Liver (tissue), 3 donors: Measurements from ENCODE around the gene CELF2.

Experiments used
- CTCF ChIP-seq: fragments of 150-350 bp; IDR thresholded peaks from 2 replicates; pipeline ENCODE4 v1.5.1; 2017; ENCODE audit warnings: improper control_type of control experiment, low read depth, low read length; ENCODE audit not compliant: missing input control
- FOXA2 ChIP-seq: IDR thresholded peaks from 2 replicates; pipeline ENCODE4 v1.6.1; 2016; ENCODE audit warnings: antibody characterized with exemption
- MAX ChIP-seq: IDR thresholded peaks from 2 replicates; pipeline ENCODE4 v1.6.1; 2016; ENCODE audit warnings: antibody characterized with exemption
- REST ChIP-seq: IDR thresholded peaks from 2 replicates; pipeline ENCODE4 v1.6.1; 2016; ENCODE audit warnings: antibody characterized with exemption, mild to moderate bottlenecking
- RXRA ChIP-seq, 2 donors: IDR thresholded peaks; 2 replicates each; pipeline ENCODE4 v1.6.1; 2017 to 2018; ENCODE audit warnings: antibody characterized with exemption in 2 of 2, mild to moderate bottlenecking in 1 of 2
- YY1 ChIP-seq: IDR thresholded peaks from 2 replicates; pipeline ENCODE4 v1.6.1; 2016; ENCODE audit warnings: antibody characterized with exemption, mild to moderate bottlenecking
- ZBTB33 ChIP-seq: IDR thresholded peaks from 2 replicates; pipeline ENCODE4 v1.6.1; 2016; ENCODE audit warnings: antibody characterized with exemption
- donor health status: healthy.
- donor health status: healthy.

GRCh38 chr10:11150879-11151415, 133.3 kb downstream of the CELF2 start:
- TF ChIP-seq FOXA2 (no peak), CTCF (no peak), RXRA (IDR thresholded peaks at IDR 0.05) (no peak), MAX (no peak), REST (no peak), YY1 (no peak), ZBTB33 (no peak)
